Esophagus muscularis mucosa (tissue), 3 donors: Measurements from ENCODE around the gene TFRC.

Source experiments
- CTCF ChIP-seq, 3 experiments: fragments of 200-600 bp in 2 of 3; fragments of 450-650 bp in 1 of 3; sonication (generic) in 2 of 3; IDR thresholded peaks; one replicate each; pipeline ENCODE4 v1.5.1; 2017 to 2019; ENCODE audit warnings: antibody characterized with exemption in 3 of 3, mild to moderate bottlenecking in 2 of 3, moderate library complexity in 1 of 3
- EP300 ChIP-seq: sonication (generic); formaldehyde crosslinking; IDR thresholded peaks from one replicate; pipeline ENCODE4 v1.6.1; 2017; ENCODE audit warnings: antibody characterized with exemption

- TF ChIP-seq CTCF (IDR thresholded peaks at IDR 0.05) (peak; percentile 65 to 79 (median 69)), EP300 (no peak)
Observed at GRCh38 chr3:196073255-196073753, 8.6 kb downstream of the TFRC start.
